GM13976 (cell line): ENCODE measurements around the gene SLC8A1.

Experiments
- DNase-seq: peaks from one replicate; pipeline ENCODE4 v3.0.0; 2012; ENCODE audit warnings: low spot score
- CTCF ChIP-seq: IDR thresholded peaks from 2 replicates; pipeline ENCODE4 v1.5.1; 2012; ENCODE audit warnings: borderline replicate concordance, mild to moderate bottlenecking; ENCODE audit not compliant: insufficient read depth; ENCODE audit errors: extremely low read depth, missing control alignments, control extremely low read depth
- in situ Hi-C: fragments of 300-500 bp; cut with MboI; formaldehyde crosslinking; loops from one replicate; pipeline ENCODE4 v1.12.0; 2022; ENCODE audit warnings: low sequenced_read_pairs, mixed read lengths, inconsistent platforms; ENCODE audit not compliant: unreplicated experiment

SLC8A1 gene

GRCh38 chr2:40225670-40226210, 226.2 kb downstream of the SLC8A1 start:
- DNase-seq = no peak
- in situ Hi-C loops = no loop called here
- no peak for TF ChIP-seq CTCF

- in situ Hi-C loops = no loop called here
- DNase-seq = no peak
- no peak for TF ChIP-seq CTCF
Observed at GRCh38 chr2:40224318-40224717, 227.6 kb downstream of the SLC8A1 start.

GRCh38 chr2:40220177-40220925, 231.5 kb downstream of the SLC8A1 start:
- TF ChIP-seq CTCF = no peak
- no peak for DNase-seq
- in situ Hi-C loops = no loop called here

GRCh38 chr2:40219141-40219540, 232.7 kb downstream of the SLC8A1 start:
- in situ Hi-C loops = no loop called here
- no peak for DNase-seq
- TF ChIP-seq CTCF = no peak

- TF ChIP-seq CTCF = no peak
Observed at GRCh38 chr2:40218679-40219078, 233.2 kb downstream of the SLC8A1 start.

GRCh38 chr2:40213619-40214018, 238.3 kb downstream of the SLC8A1 start:
- in situ Hi-C loops = no loop called here
- TF ChIP-seq CTCF = no peak
- DNase-seq = no peak

More at GRCh38 chr2:40218679-40219078, 233.2 kb downstream of the SLC8A1 start:
- no peak for DNase-seq
- in situ Hi-C loops = no loop called here
